HG02759 (cell line): ENCODE measurements around the gene WDR64.

Source experiments
- ATAC-seq: cut with Tn5 transposase; IDR thresholded peaks from one replicate; pipeline ENCODE4 v1.9.1; 2021; ENCODE audit warnings: mild to moderate bottlenecking, moderate library complexity; ENCODE audit not compliant: unreplicated experiment

Gene WDR64

DNA sequence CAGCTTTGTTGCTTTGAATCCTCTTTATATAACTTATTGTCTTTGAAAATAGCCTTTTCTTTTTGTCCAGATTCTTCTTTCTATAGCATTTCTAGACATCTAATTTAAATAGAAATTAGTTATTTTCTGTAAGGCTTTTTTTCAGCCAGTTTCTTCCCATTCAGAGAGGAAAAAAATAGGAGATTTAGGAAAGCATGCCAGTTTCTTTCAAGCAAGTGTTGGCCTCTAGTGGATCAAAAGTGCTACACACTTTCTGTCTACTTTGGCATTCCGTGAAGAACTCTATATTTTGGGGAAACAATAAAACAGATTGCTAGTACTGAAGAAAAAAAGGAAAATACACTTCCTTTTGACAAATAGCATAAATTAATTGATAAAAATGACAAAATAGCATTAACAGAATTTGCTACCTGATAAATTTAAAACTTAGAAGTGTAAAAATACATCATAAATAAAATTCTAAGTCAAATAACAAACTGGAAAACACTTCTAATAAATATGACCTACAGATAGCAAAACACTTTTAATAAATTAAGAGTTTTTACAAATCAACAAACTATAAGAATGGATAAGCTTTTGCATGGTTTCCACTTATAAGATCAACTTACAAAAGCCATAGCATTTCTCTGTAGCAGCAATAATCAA lies 182.8 kb downstream of the WDR64 start:
- no peak for ATAC-seq

DNA sequence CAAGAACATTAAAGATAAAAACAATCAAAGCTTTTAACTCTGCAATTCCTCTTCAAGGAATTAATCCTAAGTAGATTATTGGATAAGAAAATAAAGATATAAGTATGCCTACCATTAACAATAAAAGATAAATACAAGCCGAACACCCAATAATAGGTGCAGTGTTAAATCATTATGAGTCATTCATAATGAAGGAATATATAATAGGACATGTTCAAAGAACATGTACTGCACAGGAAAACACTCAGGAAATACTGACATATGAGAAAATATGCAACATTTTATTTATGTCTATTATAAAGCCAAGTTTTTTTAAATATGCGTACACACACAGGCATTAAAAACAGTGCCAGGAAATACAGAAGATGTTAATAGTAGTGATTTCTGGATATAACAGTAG lies 184.9 kb downstream of the WDR64 start:
- no peak for ATAC-seq

DNA sequence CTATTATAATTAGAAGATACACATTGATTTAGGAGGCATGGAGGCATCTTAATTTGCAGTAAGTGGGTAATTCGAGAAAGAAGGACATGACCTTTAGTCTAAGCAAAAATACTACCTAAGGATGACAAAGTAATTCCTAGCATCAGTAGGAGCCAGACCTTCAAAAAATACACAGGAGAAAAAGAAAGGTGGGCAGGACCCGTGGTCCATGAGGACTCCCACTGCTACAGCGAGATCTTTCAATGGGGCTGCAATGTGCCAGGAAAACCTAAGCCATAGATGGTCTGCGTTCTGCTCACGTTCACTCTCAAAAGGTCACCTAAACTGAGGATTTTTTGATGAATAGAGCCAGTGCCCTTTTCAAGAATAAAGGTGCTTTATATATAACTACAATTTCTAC lies 185.3 kb downstream of the WDR64 start:
- no peak for ATAC-seq

DNA sequence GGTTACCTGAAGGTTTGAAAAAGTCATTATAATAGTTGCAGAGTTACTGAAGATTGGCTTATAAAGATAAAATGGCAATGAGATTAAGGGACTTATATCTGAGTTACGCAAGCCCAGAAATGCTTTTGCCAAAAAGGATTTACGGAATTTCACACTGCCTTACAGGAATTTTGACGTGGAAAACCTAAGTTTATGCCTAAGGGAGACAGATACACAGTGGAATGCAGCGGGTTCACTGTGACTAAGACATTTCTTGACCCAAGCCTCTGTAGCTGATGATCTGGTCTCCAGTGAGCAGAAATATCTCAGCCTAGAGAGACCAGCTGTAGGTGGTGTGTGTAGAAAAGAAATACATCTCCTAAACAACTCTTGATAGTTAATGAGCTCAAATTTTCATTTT lies 185.8 kb downstream of the WDR64 start:
- ATAC-seq: no peak

DNA sequence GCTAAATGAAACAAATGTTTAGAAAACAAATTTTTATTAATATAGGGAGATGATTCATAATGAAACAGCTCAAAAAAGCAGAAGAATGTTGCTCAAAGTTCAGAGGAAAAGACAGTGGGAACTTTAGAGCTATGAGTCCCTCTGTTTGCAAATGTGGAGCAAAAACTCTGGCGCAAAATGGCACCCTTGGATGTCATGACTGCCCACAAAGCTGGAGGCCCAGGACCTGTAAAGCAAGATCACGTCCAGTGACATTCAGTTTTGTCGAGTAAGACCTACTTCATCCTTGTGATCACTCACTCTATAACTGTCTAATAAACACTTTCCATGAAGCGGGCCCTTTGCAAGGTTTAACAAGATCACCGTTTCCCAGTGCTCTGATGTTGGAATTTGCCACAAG lies 186.8 kb downstream of the WDR64 start:
- ATAC-seq: peak; percentile 39

DNA sequence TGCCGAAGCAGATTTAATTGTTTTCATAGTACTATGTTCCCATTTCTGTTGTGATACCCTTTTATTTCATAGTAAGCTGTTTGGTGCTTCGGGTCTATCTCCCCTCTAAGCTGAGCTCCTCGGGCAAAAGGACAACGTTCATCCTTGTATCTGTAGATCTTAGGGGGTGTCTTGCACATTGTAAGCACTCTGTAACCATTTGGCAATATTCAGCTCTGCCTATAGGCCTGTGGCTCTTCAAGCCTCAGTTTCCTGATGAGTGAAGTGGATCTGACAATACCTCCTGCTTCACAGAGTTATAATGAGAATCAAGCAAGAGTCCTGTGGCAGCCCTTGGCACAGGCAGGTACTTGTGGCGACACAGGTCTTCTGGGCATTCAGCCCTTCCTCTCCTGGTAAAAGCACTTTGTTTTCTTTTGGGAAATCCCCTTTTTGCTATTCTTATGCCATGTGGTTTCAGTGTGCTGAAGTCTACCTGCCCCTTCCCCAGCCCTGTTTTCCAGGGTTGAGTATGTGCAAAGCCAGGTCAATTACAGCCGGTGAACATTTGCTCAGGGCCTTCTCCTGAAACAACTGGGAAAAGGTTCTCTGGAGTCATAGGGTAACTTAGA lies 187.4 kb downstream of the WDR64 start:
- peak; percentile 87 for ATAC-seq

DNA sequence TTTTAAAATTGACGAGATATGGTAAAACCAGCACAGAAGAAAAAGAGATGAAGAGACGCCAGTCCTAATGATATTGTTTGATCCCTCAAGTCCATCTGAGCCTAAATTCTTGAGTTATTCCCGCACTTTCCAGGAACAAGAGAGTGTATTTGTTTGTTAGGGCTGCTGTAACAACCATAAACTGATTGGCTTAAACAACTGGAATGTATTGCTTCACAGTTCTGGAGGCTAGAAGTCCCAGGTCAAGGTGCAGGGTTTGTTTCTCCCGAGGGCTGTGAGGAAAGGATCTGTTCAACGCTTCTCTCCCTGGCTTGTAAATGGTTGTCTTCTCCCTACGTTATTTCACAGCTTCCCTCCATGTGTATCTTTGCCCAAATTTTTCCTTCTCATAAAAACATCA lies 188.1 kb downstream of the WDR64 start:
- no peak for ATAC-seq

DNA sequence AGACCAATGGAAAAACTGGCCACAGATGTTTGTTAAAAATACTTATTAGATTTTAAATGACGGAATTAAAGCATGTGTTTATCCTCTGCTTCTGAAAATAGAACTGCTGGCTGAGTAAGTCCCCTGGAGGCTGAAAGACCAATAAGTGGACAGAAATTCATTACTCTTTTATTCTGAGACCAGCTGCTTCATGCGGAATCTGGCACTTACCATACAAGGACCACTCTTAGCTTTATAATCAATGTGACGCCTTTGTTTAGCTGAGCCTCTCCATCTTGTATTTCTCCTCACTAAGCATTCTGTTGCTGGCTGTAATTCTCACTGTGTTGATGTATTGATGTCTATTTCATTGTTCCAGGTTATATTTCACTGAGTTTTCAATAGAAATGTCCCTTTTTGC lies 189.6 kb downstream of the WDR64 start:
- no peak for ATAC-seq

DNA sequence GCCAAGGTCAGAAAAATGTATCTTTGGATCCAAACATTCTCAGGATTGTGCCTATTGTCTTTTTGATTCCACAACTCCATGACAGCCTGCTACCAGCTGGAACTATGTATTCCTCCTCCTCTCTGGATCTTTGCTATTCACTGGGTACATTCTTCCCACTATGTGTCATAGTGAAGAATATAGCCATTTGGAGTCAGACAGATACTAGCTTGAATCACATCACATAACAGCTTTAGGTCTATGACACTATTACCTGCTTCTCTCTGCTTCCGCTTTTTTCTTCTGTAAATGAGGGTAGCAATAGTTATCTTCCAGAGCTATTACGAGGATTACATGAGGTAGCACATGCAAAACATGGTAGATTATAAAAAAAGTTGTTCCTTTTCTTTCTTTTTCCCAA lies 190.5 kb downstream of the WDR64 start:
- no peak for ATAC-seq

DNA sequence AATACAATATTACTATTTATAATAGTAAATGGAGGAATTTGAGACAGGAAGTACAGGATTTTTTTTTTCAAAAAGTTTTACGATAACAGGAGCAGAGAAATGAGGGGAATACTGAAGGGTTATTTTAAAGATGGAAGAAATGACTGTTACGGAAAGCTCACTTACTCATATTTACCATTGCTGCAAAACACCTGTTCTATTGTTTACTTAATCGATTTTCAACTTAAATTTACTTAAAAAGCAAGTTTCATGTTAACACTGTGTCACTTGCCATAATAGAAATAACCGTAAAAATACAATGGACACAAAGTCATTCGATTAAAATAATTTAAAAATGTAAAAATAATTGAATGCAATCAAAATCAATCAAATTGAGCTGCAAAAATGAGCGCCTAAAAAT lies 192.5 kb downstream of the WDR64 start:
- ATAC-seq: no peak

DNA sequence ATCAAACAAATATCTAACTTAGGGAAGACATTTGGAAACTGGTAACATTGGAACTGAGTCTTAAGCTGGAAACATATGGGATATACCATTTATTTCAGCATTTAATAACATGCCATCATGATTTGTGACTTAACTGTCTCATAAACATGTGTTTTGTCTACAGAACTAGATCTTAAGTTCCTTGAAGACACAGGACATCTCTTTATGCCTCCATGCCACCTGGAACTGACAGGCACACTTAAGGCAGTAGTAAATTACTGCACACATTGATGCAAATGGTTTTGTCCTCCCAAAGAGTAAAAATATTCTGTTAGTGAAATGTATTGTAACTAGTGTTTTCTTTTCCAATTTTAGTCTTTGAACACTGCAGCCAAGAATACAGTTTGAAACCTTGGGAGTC lies 194.3 kb downstream of the WDR64 start:
- ATAC-seq: no peak

DNA sequence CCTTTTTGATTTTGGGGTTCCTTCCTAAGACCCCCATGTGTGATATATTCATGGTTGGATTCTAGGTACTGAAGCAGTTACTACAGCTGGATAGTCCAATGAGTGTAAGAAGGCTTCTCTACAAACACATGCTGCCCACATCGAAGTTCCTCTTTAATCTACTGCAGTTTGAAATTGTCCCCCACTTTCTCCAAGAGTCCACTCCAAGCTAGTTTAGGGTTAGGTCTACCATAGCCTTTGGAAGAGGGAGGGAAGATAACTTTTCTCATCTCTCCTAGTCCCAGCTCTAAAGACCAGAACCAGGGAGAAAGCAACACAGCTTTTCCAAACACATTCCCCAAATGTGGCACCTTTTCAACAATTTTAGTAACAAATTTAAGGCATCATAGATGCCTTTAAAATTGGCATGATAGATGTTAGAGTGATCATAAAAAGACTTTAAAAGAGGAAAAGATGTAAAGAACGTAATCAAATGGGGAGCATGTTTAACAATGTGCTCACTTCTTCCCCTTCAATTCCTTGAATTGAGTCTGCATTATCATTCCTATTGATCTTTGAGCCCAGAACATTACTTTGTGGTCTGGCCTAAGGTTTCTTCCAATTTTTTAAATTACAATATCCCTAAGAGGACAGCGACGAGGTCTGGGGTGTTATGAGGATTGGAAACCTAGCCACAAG lies 194.9 kb downstream of the WDR64 start:
- ATAC-seq: no peak

DNA sequence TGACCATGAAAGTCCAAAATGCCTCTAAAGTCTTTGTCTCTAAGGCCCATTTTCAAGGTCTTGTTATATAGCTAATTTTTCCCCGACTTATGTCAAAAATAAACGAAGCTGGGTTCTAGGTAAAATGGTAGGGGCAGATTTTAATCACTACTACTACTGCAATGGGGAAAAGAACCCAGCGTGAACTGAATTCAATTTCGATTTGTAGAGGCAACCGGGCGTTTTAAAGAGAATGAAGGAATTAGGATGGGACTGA lies 195.4 kb downstream of the WDR64 start:
- ATAC-seq: no peak

DNA sequence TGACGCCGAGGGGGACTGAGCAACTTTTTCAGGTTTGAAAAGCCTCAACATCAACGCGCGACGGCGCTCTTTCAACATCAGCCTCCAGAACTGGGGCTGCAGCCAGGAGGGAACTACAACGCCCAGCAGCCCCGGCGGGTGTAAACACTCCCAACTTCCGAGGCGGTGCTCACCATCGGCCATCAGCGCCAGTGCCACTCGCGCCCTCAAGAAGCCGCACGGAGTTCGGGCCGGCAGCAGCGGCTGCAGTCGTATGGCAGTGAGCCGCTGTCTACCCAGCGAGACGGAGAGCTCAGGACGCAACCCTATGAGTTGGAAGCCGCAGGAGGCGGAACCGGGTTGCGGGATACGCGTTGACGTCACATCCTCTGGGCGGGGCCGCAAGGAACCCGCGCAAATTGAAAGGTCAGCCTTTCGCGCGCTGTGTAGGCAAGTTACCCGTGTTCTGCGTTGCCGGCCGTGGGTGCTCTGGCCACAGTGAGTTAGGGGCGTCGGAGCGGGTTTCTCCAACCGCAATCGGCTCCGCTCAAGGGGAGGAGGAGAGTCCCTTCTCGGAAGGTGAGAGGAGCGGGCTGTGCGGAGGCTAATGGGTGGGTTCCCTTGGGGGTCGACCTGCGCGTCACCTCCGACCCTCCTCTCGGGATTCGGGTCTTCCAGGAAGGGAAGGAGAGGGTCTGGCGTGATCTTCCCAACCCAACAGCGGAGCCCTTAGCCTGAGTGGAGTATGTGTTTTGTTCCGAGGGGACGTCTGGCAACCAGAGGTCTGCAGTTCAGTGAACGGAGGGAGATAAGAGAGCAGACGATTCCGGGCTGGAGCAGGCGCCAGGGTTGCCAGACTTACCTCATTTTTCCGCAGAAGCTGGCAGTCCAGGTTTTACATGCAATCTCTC lies 196.0 kb downstream of the WDR64 start, which contains the start of gene EXO1:
Gene EXO1 (plus strand): TSS at position 409 of the 890 bp plus-strand sequence. CDS start 2,222 bp downstream, outside the sequence.
- peak; percentile 95 for ATAC-seq

DNA sequence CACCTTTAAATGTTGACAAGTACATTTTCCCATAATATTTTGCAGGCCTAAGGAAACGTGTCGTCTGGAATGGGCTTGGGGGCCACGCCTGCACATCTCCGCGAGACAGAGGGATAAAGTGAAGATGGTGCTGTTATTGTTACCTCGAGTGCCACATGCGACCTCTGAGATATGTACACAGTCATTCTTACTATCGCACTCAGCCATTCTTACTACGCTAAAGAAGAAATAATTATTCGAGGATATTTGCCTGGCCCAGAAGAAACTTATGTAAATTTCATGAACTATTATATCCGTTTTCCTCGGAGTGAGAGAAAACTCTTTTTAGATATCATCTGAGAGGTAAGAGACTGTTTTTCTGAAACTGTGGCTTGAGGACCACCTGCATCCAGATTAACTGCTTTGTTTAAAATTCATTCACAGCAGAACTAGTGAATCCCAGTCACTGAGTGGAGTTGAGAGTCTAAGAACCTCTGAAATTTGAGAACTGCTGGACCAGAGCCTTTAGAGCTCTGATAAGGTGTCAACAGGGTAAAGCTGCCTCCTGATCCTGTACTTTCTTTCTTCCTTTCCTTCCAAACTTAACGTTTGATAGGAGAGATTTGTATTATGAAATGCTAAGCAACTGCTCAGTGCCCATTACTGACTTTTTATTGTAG lies 196.7 kb downstream of the WDR64 start:
- no peak for ATAC-seq

DNA sequence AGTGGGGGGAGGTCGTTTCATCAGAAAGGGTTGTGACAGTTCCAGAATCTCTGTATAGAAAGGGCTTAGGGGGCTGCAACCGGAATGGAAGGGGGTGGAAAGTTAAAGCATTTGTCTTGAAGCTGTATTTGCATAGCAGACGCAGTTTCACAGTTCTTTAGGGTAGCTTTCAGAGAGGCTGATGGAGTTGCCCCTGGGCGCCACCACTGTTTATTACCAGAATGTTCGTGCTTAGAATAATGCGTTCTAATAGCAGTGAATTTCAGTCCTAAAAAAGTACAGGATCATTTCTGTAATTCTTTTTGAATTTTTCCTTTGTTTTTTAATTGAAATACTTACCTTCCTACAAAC lies 197.2 kb downstream of the WDR64 start:
- ATAC-seq: no peak
